ENCODE data around the gene SPG21. TPM values are rescaled to one million over a fixed set of nuclear protein-coding genes. Genes with fewer than 3 reads are reported as not detected.

SPG21 gene
- total and polyA plus RNA-seq, 12 donors: 51.1 to 121 (median 91.5) TPM

DNA sequence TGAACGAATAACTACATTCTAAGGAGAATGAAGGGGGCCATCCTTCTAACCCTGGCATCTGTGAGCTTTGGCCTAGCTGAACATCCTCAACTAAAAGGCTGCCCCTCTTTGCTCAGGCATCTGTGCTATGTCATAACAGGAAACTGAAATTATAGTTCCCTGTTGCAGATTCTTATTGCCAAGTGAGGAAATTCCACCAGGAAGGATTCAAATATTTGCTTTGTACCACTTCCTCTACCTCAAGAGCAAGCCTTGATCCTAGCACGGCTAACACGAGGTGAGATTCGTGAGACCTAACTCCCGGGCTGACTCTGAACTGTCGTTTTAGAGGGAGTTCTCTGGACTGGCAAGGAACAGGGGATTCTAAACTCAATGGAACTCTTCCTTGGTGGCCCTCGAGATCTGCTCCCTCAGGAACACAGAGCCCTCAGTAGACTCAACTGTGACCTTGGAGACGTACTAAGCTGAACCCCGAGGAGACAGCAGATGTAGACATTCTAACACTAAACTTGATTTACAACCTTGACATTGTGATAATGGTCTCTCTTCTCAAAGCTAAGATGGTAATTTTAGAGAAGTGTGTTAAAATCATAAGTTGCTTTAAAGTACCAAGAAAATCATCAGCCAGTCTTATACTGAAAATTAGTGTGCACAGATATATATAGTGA, 4.2 kb downstream of the SPG21 start:
- Histone ChIP-seq H3K4me1 (replicated peaks in 1 of 2) (peaks cover 12 to 44% of the 10 kb centered on the region in 2 donors), H3K27ac (peak overlapping the region in 4 of 5 donors; percentile 15 to 71 (median 40)), H3K27me3 (no peaks in the 10 kb centered on the region), H3K9me3 (replicated peaks in 1 of 3) (no peaks in the 10 kb centered on the region), H3K4me3 (no peak overlapping the region), H3K36me3 (replicated peaks in 1 of 2) (peaks cover 0 to 10% of the 10 kb centered on the region in 2 donors)
- 39 to 65% (median 42%) methylated on average over 5 to 9 of the region's 9 CpGs for WGBS, 4 donors
- intact Hi-C loops (cut with DNase I): no loop called here
- peak in 1 of 7 donors; percentile 18 for DNase-seq
- TF ChIP-seq POLR2A (IDR thresholded peaks at IDR 0.05): no peak
- TF ChIP-seq, protein P1, sequence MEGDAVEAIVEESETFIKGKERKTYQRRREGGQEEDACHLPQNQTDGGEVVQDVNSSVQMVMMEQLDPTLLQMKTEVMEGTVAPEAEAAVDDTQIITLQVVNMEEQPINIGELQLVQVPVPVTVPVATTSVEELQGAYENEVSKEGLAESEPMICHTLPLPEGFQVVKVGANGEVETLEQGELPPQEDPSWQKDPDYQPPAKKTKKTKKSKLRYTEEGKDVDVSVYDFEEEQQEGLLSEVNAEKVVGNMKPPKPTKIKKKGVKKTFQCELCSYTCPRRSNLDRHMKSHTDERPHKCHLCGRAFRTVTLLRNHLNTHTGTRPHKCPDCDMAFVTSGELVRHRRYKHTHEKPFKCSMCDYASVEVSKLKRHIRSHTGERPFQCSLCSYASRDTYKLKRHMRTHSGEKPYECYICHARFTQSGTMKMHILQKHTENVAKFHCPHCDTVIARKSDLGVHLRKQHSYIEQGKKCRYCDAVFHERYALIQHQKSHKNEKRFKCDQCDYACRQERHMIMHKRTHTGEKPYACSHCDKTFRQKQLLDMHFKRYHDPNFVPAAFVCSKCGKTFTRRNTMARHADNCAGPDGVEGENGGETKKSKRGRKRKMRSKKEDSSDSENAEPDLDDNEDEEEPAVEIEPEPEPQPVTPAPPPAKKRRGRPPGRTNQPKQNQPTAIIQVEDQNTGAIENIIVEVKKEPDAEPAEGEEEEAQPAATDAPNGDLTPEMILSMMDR (IDR thresholded peaks at IDR 0.05): no peak

- intact Hi-C loops (cut with DNase I): no loop called here
- H3K9me3 ChIP-seq (replicated peaks in 1 of 3): no peaks in the 10 kb centered on the region
These were observed 7.2 kb downstream of the SPG21 start for GRCh38 chr15:64982472-64982871.

GRCh38 chr15:64981812-64982431, 7.8 kb downstream of the SPG21 start:
- H3K9me3 ChIP-seq (replicated peaks in 1 of 3): no peaks in the 10 kb centered on the region
- WGBS, 4 donors: 78 to 84% (median 81%) methylated on average over 6 of the region's 6 CpGs
- H3K4me3 ChIP-seq: no peak overlapping the region
- no peaks in the 10 kb centered on the region for H3K27me3 ChIP-seq
- peaks cover 10 to 30% of the 10 kb centered on the region in 2 donors for H3K4me1 ChIP-seq (replicated peaks in 1 of 2)
- H3K27ac ChIP-seq: peak overlapping the region in 2 of 5 donors; percentile 0 to 37
- TF ChIP-seq, protein P1 (IDR thresholded peaks at IDR 0.05): no peak
- no peak for TF ChIP-seq POLR2A (IDR thresholded peaks at IDR 0.05)
- intact Hi-C loops (cut with DNase I): no loop called here
- DNase-seq: peak in 1 of 7 donors; percentile 18
- H3K36me3 ChIP-seq (replicated peaks in 1 of 2): peaks cover 0 to 31% of the 10 kb centered on the region in 2 donors

More at GRCh38 chr15:64982472-64982871, 7.2 kb downstream of the SPG21 start:
- H3K4me1 ChIP-seq (replicated peaks in 1 of 2): peaks cover 10 to 30% of the 10 kb centered on the region in 2 donors
- H3K36me3 ChIP-seq (replicated peaks in 1 of 2): peaks cover 0 to 26% of the 10 kb centered on the region in 2 donors
- TF ChIP-seq POLR2A (IDR thresholded peaks at IDR 0.05): no peak
- H3K4me3 ChIP-seq: no peak overlapping the region
- 96 to 100% (median 100%) methylated on average over 1 of the region's 1 CpG for WGBS, 4 donors
- no peak for DNase-seq
- no peaks in the 10 kb centered on the region for H3K27me3 ChIP-seq
- peak overlapping the region in 1 of 5 donors; percentile 0 for H3K27ac ChIP-seq

DNA sequence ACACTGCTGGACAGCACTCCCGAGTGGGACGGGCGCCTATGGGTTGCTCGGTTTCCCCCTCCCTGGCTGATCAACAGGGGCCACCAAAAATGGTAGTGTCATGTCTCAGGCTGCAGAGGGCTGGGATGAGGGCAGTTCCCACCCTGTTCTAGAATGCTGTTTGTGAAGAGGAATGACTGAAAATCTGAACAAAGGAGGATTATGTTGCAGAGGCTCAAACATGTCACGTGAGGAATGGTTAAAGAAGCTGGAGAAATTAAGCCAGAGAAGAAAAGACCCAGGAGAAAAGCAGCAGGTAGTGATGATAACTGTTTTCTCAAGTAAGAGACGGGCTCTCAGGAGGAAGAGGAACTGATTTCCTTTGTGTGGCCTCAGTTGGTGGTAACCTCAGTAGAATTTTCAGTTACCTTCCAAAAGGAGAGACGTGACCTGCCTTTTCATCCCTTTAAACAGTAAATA, 10.4 kb downstream of the SPG21 start:
- Histone ChIP-seq H3K4me3 (no peak overlapping the region), H3K4me1 (replicated peaks in 1 of 2) (peaks cover 0 to 15% of the 10 kb centered on the region in 2 donors), H3K27me3 (no peaks in the 10 kb centered on the region), H3K9me3 (replicated peaks in 1 of 3) (no peaks in the 10 kb centered on the region), H3K27ac (no peak overlapping the region), H3K36me3 (replicated peaks in 1 of 2) (peaks cover 0 to 56% of the 10 kb centered on the region in 2 donors)
- intact Hi-C loops (cut with DNase I): no loop called here
- 83 to 90% (median 83%) methylated on average over 7 of the region's 7 CpGs for WGBS, 4 donors
- DNase-seq: no peak
- TF ChIP-seq, protein P1 (IDR thresholded peaks at IDR 0.05): no peak
- no peak for TF ChIP-seq POLR2A (IDR thresholded peaks at IDR 0.05)
